K562 (cell line): Measurements from ENCODE around the gene RBM22. TPM values are rescaled to one million over a fixed set of nuclear protein-coding genes. Genes with fewer than 3 reads are reported as not detected.

Experiments
- AFF4 ChIP-seq: sonication (generic); formaldehyde crosslinking; IDR thresholded peaks from 2 replicates; pipeline ENCODE4 v1.8.0; 2023; ENCODE audit warnings: mild to moderate bottlenecking, missing genetic modification reagents
- GABPB1 ChIP-seq: sonication (generic); formaldehyde crosslinking; IDR thresholded peaks from 2 replicates; pipeline ENCODE4 v1.8.0; 2022; ENCODE audit warnings: mild to moderate bottlenecking, missing genetic modification reagents
- MNT ChIP-seq, 2 experiments: fragments of 450-650 bp; conservative IDR thresholded peaks; 2 replicates each; pipeline ENCODE4 v1.6.1; 2017; ENCODE audit warnings: mild to moderate bottlenecking in 2 of 2, moderate library complexity in 2 of 2
- ZNF668 ChIP-seq: fragments of 250-450 bp; sonication (Bioruptor Pico); IDR thresholded peaks from 2 replicates; pipeline ENCODE4 v1.8.0; 2022; ENCODE audit warnings: mild to moderate bottlenecking, inconsistent platforms
- polyA plus RNA-seq, 8 experiments: library from polyadenylated mRNA; depleted of rRNA in 4 of 8; stranded (reverse) in 5 of 8; unstranded in 3 of 8; fragments of >200 nt; fragmentation: Nextera tagmentation in 2 of 8; fragmentation: Illumina TruSeq in 1 of 8; extraction: Ambion mirVana in 2 of 8; extraction: Trizol in 1 of 8; gene quantifications; 2 replicates each; pipeline versions ENCODE4 v1.2.1 to v1.2.3, GENCODE V29; 2011 to 2014; ENCODE audit warnings: inconsistent platforms in 1 of 8, missing spikeins in 1 of 8
- total RNA-seq, 7 experiments: library from RNA; depleted of rRNA in 6 of 7; stranded (reverse); fragments of >200 nt in 6 of 7; fragmentation: Illumina TruSeq in 2 of 7; extraction: Trizol in 2 of 7; gene quantifications; 2 replicates each; pipeline versions ENCODE4 v1.2.1 to v1.2.3, GENCODE V29; 2011 to 2021; ENCODE audit warnings: low replicate concordance in 1 of 7

The RBM22 gene
- total and polyA plus RNA-seq, 9 of the 15 experiments (the other 6 are each of a cell fraction or from before 2014, with no cell fraction given), result 31.3 to 82.2 (median 44.8) TPM

- TF ChIP-seq GABPB1, result no peak
- no peak for TF ChIP-seq ZNF668 (CRISPR knock-in tag)
- TF ChIP-seq AFF4 (CRISPR knock-in tag), result no peak
- TF ChIP-seq MNT (conservative IDR thresholded peaks at IDR 0.05), result no peak
Observed at GRCh38 chr5:150660108-150660831, 40.6 kb downstream of the RBM22 start (continued).
